SH-SY5Y (cell line): Measurements from ENCODE around the gene CYP2C18.

Source experiments
- GATA2 ChIP-seq: IDR thresholded peaks from 2 replicates; pipeline ENCODE4 v1.6.1; 2011; ENCODE audit warnings: mild to moderate bottlenecking, low read depth, low read length
- GATA3 ChIP-seq: IDR thresholded peaks from 2 replicates; pipeline ENCODE4 v1.6.1; 2011; ENCODE audit warnings: low read depth, mild to moderate bottlenecking, low read length, moderate library complexity

DNA sequence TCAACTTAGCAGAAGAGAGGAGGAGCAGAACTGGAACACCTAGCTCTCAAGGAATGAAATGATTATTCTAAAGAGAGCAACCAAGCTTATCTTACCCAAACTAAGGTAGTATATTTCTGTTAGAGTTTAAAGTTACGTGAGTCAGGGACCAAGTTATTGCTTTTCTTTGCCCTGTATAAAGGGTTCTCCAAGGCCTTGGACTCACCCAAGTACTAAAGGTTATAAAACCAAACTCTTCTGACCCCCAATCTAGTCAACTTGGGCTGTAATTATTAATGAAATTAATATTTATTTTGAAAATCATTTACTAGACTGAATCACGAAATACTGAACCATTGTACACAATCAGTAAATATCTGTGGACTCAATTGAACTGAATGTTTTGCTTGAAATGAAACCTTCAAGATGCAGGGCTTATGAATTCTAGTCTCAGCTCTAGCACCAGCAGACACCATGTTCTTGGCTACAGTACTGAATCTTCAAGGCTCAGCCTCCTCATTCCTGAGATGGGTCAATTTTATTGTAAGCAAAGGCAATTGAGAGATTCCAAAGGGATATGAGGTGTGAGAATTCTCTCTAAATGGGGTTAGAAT is 77.2 kb downstream of the CYP2C18 start:
- no peak for TF ChIP-seq GATA3
- TF ChIP-seq GATA2, result no peak
